OCI-LY3 (cell line): ENCODE results near the gene SMAD3.

Experiments
- H2AFZ ChIP-seq: fragments of 200-600, 300-600 bp; shearing (Covaris generic); 2 replicates; pipeline ENCODE4 v1.6.0; 2014; ENCODE audit warnings: antibody characterized with exemption, low read depth, low read length
- H3K27ac ChIP-seq: fragments of 200-600, 300-600 bp; sonication (generic); 2 replicates; pipeline ENCODE4 v1.5.1; 2014; ENCODE audit warnings: mild to moderate bottlenecking, low read length, moderate library complexity, mixed read lengths
- H3K27me3 ChIP-seq: fragments of 200-600, 300-600 bp; sonication (generic); 2 replicates; pipeline ENCODE4 v1.6.1; 2014; ENCODE audit warnings: low read depth, low read length, mixed read lengths
- H3K36me3 ChIP-seq: fragments of 200-600, 300-600 bp; sonication (generic); replicated peaks from 2 replicates; pipeline ENCODE3; 2014; ENCODE audit warnings: low read depth, low read length, mixed read lengths
- H3K4me1 ChIP-seq: fragments of 300-600, 200-600 bp; sonication (generic); 2 replicates; pipeline ENCODE4 v1.6.1; 2014; ENCODE audit warnings: low read length, mixed read lengths
- H3K4me2 ChIP-seq: fragments of 200-600, 300-600 bp; sonication (generic); 2 replicates; pipeline ENCODE4 v1.6.1; 2014; ENCODE audit warnings: low read length, mixed read lengths
- H3K4me3 ChIP-seq: fragments of 300-600, 200-600 bp; sonication (generic); 2 replicates; pipeline ENCODE4 v1.5.1; 2014; ENCODE audit warnings: antibody characterized with exemption, mild to moderate bottlenecking, low read length, moderate library complexity
- H3K79me2 ChIP-seq: fragments of 300-600, 200-600 bp; shearing (Covaris generic); 2 replicates; pipeline ENCODE4 v1.6.1; 2014; ENCODE audit warnings: mild to moderate bottlenecking, low read length, mixed read lengths
- H3K9ac ChIP-seq: fragments of 300-600, 200-600 bp; shearing (Covaris generic); 2 replicates; pipeline ENCODE4 v1.6.0; 2014; ENCODE audit warnings: mild to moderate bottlenecking, low read length, moderate library complexity
- H3K9me3 ChIP-seq: fragments of 200-600, 300-600 bp; shearing (Covaris generic); 2 replicates; pipeline ENCODE4 v1.6.1; 2014; ENCODE audit warnings: low read length, mixed read lengths; ENCODE audit not compliant: insufficient read depth
- H4K20me1 ChIP-seq: fragments of 200-600, 300-600 bp; sonication (generic); 2 replicates; pipeline ENCODE4 v1.6.1; 2016; ENCODE audit warnings: low read length, mixed read lengths; ENCODE audit not compliant: insufficient read depth
- CTCF ChIP-seq: fragments of 200-600, 300-600 bp; sonication (generic); IDR thresholded peaks from 2 replicates; pipeline ENCODE4 v1.5.1; 2014; ENCODE audit warnings: antibody characterized with exemption, low read length, low read depth
- EZH2phosphoT487 ChIP-seq: fragments of 200-600 bp; shearing (Covaris generic); IDR thresholded peaks from 2 replicates; pipeline ENCODE4 v1.6.1; 2018; ENCODE audit warnings: antibody characterized with exemption, mixed run types, low read depth

Gene SMAD3

GRCh38 chr15:67136802-67137201 is 71.4 kb downstream of the SMAD3 start:
- Histone ChIP-seq H3K4me3 (no peak overlapping the region), H3K27ac (no peak overlapping the region), H3K9ac (no peak overlapping the region), H3K36me3 (no peaks in the 10 kb centered on the region), H3K4me2 (no peak overlapping the region), H3K27me3 (0 out of 2 replicates have a peak, but pooled peaks cover 4% of the 10 kb centered on the region), H3K4me1 (peaks cover 38% of the 10 kb centered on the region), H3K9me3 (no peaks in the 10 kb centered on the region), H3K79me2 (no peaks in the 10 kb centered on the region), H4K20me1 (peaks cover 40% of the 10 kb centered on the region), H2AFZ (no peak overlapping the region)
- TF ChIP-seq CTCF: no peak

GRCh38 chr15:67137319-67137718 is 71.9 kb downstream of the SMAD3 start:
- Histone ChIP-seq H3K9ac (no peak overlapping the region), H3K36me3 (no peaks in the 10 kb centered on the region), H3K4me1 (peaks cover 38% of the 10 kb centered on the region), H4K20me1 (peaks cover 35% of the 10 kb centered on the region), H3K9me3 (no peaks in the 10 kb centered on the region), H3K4me2 (no peak overlapping the region), H3K27ac (no peak overlapping the region), H3K27me3 (0 out of 2 replicates have a peak, but pooled peaks cover 4% of the 10 kb centered on the region), H3K4me3 (no peak overlapping the region), H2AFZ (no peak overlapping the region), H3K79me2 (no peaks in the 10 kb centered on the region)
- TF ChIP-seq CTCF: no peak
- TF ChIP-seq EZH2phosphoT487: no peak

- no peak for TF ChIP-seq CTCF
- no peak for TF ChIP-seq EZH2phosphoT487
- Histone ChIP-seq H3K9me3 (no peaks in the 10 kb centered on the region), H3K4me3 (no peak overlapping the region), H3K9ac (no peak overlapping the region), H4K20me1 (peaks cover 28% of the 10 kb centered on the region), H2AFZ (no peak overlapping the region), H3K27me3 (0 out of 2 replicates have a peak, but pooled peaks cover 4% of the 10 kb centered on the region), H3K27ac (no peak overlapping the region), H3K4me2 (no peak overlapping the region), H3K79me2 (no peaks in the 10 kb centered on the region), H3K4me1 (peaks cover 38% of the 10 kb centered on the region), H3K36me3 (no peaks in the 10 kb centered on the region)
These were observed 72.8 kb downstream of the SMAD3 start for GRCh38 chr15:67137951-67138848.

- Histone ChIP-seq H3K4me2 (no peak overlapping the region), H3K4me1 (peaks cover 29% of the 10 kb centered on the region)
These were observed 73.8 kb downstream of the SMAD3 start for GRCh38 chr15:67138891-67139855.

More at GRCh38 chr15:67138891-67139855, 73.8 kb downstream of the SMAD3 start:
- no peak overlapping the region for H3K4me3 ChIP-seq
- no peak for TF ChIP-seq EZH2phosphoT487
- no peak for TF ChIP-seq CTCF
- H3K79me2 ChIP-seq: no peaks in the 10 kb centered on the region
- H3K9ac ChIP-seq: no peak overlapping the region
- no peaks in the 10 kb centered on the region for H3K9me3 ChIP-seq
- peaks cover 19% of the 10 kb centered on the region; the same call in 1 of the 2 replicates for H4K20me1 ChIP-seq
- H3K27me3 ChIP-seq: 0 out of 2 replicates have a peak, but pooled peaks cover 4% of the 10 kb centered on the region
- no peaks in the 10 kb centered on the region for H3K36me3 ChIP-seq
- H2AFZ ChIP-seq: no peak overlapping the region
- H3K27ac ChIP-seq: no peak overlapping the region
